Memory B cell (primary cell): Measurements from ENCODE around the gene CNP.
"Not testable (repeated sequence)": the region's sequence is repeated elsewhere in the genome, so short reads cannot be mapped to it uniquely, and the experiment has no call there.

Source experiments
- ATAC-seq: fragments of 150-1000 bp; cut with Tn5 transposase; 2 replicates; pipeline ENCODE4 v1.10.0; 2021; ENCODE audit warnings: low read depth, mild to moderate bottlenecking, moderate library complexity
- DNase-seq, 2 donors: peaks; one replicate each; pipeline ENCODE4 v3.0.0; 2022; ENCODE audit warnings: low spot score in 2 of 2
- H3K27ac Mint-ChIP-seq: one replicate; pipeline ENCODE4 v1.8.0; 2022; ENCODE audit warnings: mild to moderate bottlenecking, moderate library complexity, mixed read lengths
- H3K27me3 Mint-ChIP-seq: one replicate; pipeline ENCODE4 v1.8.0; 2022; ENCODE audit warnings: mixed read lengths
- H3K36me3 Mint-ChIP-seq: one replicate; pipeline ENCODE4 v1.8.0; 2022; ENCODE audit warnings: mild to moderate bottlenecking, mixed read lengths
- H3K4me1 Mint-ChIP-seq: one replicate; pipeline ENCODE4 v1.8.0; 2022; ENCODE audit warnings: mixed read lengths
- H3K4me3 Mint-ChIP-seq: one replicate; pipeline ENCODE4 v1.8.0; 2022; ENCODE audit warnings: mild to moderate bottlenecking, moderate library complexity, mixed read lengths
- H3K9me3 Mint-ChIP-seq: one replicate; pipeline ENCODE4 v1.8.0; 2022; ENCODE audit warnings: mixed read lengths

CNP gene

DNA sequence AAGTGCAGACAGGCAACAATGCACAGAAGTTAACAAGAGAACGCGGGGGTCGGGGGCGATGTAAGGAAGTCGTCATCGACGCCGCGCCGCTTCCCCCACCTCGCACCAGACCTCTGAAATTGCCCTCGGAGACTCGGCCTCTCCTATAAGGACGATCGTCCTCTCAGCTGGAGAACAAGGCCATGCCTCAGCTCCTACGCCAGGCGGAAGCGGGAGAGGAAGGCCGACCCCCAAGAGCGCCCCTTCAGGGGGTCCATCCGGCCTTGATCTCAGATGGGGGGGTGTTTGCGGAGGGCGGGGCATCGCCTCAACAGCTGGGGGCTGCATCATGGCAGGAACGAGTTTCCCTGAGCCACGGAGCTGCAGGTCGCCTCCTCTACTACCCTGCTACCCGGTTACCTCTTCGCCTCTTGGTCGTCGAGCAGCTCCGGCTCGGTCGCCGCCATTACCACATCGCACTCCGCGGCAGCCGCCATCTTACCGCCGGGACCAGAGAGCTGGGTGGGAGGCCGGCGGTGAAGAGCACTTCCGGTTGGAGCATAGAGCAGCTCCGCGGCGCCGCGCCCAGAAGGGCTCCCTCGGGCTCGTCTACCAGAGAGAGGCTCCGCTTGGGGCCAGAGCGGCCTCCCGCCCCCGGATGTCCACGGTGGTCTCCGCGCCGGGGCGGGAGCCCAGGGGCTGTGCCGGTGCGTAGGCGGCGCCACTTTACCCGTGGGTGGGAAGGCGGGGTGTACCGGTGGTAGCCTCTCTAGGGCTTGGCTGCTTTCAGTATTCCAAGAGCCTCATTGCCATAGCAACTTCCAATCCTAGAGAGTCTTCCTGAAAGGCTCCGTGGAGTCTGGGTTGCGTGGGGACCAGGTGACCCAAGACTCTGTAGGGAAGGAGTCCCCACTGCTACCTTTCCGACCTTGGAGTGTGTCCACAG, 50.6 kb downstream of the CNP start, which contains the start of gene DNAJC7:
DNAJC7 (minus strand) TSS at position 499 of the 925 bp plus-strand sequence; CDS start at position 476, 23 bp downstream.
- Mint-ChIP-seq H3K4me1 (peaks cover 49% of the 10 kb centered on the region), H3K36me3 (peaks cover 6% of the 10 kb centered on the region), H3K4me3 (peak within 1 kb of the TSS; percentile 93), H3K27me3 (no peaks in the 10 kb centered on the region), H3K9me3 (no peaks in the 10 kb centered on the region), H3K27ac (peak within 1 kb of the TSS; percentile 94)
- DNase-seq (peak; percentile 81 to 83), ATAC-seq (peak; percentile 87)

DNA sequence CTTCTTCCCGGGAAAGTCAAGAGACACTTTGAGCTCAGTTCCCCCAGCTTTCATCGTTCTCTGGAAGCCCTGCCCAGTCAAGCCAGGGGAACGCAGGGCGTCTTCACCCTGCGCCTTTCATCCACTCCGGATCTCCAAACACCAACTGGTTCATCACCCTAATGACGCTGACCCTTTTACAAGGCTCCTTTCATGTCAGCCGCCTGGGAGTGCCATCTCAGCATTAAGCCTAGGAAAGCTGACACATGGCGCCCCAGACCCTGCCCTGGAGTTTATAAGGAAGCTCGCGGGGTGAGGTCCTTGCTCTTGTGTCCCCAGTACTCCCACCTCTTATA, 51.2 kb downstream of the CNP start:
- H3K4me1 Mint-ChIP-seq = peaks cover 51% of the 10 kb centered on the region
- H3K27ac Mint-ChIP-seq = peak overlapping the region; percentile 94
- peak overlapping the region; percentile 93 for H3K4me3 Mint-ChIP-seq
- no peaks in the 10 kb centered on the region for H3K9me3 Mint-ChIP-seq
- ATAC-seq = no peak
- no peak for DNase-seq
- peaks cover 9% of the 10 kb centered on the region for H3K36me3 Mint-ChIP-seq
- no peaks in the 10 kb centered on the region for H3K27me3 Mint-ChIP-seq

DNA sequence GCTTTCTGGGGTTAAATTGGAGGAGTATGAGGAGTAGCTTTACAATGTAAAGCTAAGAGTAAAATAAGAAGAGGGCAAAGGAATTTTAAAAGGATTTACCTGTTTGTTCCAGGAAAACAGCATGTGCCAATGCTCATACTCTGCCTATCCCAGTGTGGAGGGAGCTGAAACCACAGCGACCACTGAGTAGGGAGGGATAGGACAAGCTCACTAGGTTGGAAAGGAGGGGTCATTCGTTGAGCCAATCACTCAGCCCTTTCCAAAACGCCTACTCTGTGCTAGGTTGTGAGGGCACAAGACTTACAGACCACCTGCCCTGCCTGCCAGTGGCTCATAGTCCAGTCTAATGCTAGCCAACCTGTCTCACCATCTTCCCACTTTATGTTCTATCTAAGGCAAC, 51.7 kb downstream of the CNP start:
- no peak for ATAC-seq
- Mint-ChIP-seq H3K9me3 (no peaks in the 10 kb centered on the region), H3K4me3 (peak overlapping the region; percentile 93), H3K27me3 (no peaks in the 10 kb centered on the region), H3K4me1 (peaks cover 47% of the 10 kb centered on the region), H3K27ac (peak overlapping the region; percentile 64), H3K36me3 (peaks cover 9% of the 10 kb centered on the region)
- DNase-seq = no peak

DNA sequence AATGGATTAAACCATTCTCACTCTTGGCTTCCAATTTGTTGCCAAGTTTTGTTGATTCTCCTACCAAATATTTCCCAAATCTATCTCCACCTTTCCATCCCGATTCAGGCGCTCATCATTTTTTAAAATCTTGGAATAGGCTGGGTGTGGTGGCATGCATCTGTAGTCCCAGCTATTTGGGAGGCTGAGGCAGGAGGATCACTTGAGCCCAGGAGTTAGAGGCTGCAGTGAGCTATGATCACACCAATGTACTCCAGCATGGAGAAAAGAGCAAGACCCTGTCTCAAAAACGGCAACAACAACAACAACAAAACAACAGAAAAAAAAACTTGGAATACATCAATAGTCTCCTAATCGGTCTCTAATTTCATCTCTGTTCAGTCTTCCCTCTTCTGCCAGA, 52.4 kb downstream of the CNP start:
- no peak for ATAC-seq
- Mint-ChIP-seq H3K27ac (peak overlapping the region; percentile 64), H3K27me3 (no peaks in the 10 kb centered on the region), H3K4me1 (peaks cover 44% of the 10 kb centered on the region), H3K36me3 (peaks cover 9% of the 10 kb centered on the region), H3K9me3 (no peaks in the 10 kb centered on the region), H3K4me3 (peak overlapping the region; percentile 47)
- no peak for DNase-seq

DNA sequence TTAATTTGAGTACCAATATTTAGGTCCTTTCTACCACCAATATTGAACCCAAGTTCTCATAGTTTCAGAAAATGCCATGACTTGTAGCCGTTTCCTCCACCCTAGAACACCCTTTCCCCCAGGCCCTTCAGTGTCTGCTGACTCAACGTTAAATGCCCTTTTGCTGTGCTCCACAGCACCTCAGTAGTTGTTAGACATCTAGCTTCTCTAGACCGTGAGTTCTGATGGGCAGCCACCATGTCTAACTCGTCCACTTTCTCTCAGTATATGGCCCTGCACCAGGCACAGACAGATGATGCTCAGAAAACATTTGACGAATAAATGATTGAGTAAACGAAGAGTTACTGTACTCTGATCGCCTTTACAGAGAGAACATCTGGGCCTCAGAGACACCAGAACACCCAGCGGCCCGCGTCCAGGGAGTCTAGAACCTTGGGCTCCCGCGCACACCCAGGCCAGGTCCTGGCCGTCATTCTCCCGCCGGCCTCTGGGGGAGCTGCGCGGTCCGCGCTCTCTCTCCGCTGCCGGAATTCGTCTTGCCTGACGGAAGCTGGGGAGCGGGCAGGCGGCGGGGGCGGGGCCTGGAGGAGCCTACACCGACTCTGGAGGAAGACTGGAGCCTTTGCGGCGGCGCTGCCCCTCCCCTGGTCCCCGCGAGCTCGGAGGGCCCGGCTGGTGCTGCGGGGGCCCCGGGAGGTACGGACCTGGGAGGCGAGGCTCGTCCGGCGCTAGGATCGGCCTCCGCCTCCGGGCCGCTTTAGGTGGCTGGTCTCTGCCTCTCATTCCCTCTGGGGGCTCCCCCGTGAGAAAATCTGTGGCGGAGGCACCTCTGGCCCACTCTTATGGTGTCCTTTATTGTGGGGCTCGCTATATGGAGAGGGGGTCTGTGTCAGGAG, 53.2 kb downstream of the CNP start, which contains the start of gene NKIRAS2:
NKIRAS2 (plus strand) TSS at position 582 of the 896 bp plus-strand sequence. CDS start 1,488 bp downstream, outside the sequence.
- ATAC-seq (peak; percentile 73), DNase-seq (peak; percentile 87 to 88)
- H3K27me3 Mint-ChIP-seq = no peaks in the 10 kb centered on the region
- no peaks in the 10 kb centered on the region for H3K9me3 Mint-ChIP-seq
- peak within 1 kb of the TSS; percentile 64 for H3K27ac Mint-ChIP-seq
- H3K36me3 Mint-ChIP-seq = peaks cover 10% of the 10 kb centered on the region
- peak within 1 kb of the TSS; percentile 89 for H3K4me3 Mint-ChIP-seq
- H3K4me1 Mint-ChIP-seq = peaks cover 45% of the 10 kb centered on the region

DNA sequence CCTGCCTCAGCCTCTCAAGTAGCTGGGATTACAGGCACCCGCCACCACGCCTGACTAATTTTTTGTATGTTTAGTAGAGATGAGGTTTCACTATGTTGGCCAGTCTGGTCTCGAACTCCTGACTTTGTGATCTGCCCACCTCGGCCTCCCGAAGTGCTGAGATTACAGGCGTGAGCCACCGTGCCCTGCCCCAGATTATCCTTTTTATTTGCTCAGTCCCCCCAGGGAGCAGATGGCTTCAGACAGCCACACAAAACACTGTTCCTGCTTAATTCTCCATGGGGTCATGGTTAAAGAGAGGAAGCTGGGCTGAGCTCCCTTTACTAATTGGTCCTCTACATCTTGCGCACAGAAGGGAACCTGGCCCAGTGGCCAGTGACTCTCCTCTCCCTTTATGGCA, 54.2 kb downstream of the CNP start:
- H3K27ac Mint-ChIP-seq = peak overlapping the region; percentile 53

DNA sequence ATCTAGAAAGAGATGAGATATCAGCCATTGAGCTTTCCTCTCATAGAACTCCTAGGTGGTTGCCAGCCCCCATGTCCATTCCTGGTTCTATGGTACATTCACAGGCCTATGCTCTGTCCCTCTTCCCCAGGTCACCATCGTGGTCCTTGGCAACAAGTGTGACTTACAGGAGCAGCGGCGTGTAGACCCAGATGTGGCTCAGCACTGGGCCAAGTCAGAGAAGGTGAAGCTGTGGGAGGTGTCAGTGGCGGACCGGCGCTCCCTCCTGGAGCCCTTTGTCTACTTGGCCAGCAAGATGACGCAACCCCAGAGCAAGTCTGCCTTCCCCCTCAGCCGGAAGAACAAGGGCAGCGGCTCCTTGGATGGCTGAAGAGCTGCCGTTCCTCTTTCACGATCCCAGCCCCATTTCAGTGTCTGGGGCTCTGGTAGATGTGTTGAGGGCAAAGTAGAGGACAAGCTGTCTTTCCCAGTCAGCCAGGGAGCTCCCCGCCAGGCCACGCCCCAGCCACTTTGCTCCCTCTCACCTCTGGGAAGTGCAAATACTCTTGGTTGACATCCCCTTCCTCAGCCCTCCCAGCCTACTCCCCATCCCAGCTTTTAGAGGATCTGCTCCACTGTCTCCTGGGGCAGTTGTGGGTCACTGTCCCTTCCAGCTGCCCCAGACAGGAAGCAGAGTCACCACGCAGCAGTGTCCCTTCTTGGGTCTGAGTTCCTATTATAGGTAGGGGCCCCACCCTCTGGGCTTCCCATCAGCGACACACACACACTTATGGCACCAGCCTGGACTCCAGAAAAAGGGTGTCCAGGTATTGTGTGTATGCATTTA, 57.1 kb downstream of the CNP start:
- H3K27ac Mint-ChIP-seq = no peak overlapping the region

More for the DNA sequence above, 54.2 kb downstream of the CNP start:
- not testable (repeated sequence) for H3K27me3 Mint-ChIP-seq, DNase-seq, H3K9me3 Mint-ChIP-seq, ATAC-seq
- peaks cover 45% of the 10 kb centered on the region for H3K4me1 Mint-ChIP-seq
- H3K36me3 Mint-ChIP-seq = peaks cover 12% of the 10 kb centered on the region
- peak overlapping the region; percentile 89 for H3K4me3 Mint-ChIP-seq

DNA sequence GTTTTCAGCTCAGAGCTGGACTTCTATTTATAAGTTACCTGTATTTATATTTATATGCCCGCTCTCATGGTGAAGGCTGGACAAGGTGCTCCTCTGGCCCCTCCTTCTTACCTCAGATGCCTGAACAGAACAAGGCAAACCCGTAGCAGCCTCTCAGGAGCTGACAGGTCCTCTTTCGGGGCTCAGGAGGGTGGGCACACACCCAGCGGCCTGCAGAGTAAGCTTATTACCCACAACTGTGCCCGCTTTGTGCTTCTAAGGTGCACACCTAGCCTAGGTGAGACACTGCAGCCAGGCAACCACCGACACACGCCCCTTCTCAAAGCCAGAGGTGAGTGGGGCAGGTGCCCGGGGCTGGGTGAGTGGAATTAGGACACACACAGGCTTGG, 58.6 kb downstream of the CNP start:
- H3K9me3 Mint-ChIP-seq = no peaks in the 10 kb centered on the region
- peak overlapping the region; percentile 45 for H3K27ac Mint-ChIP-seq
- no peak for DNase-seq
- H3K4me1 Mint-ChIP-seq = peaks cover 21% of the 10 kb centered on the region
- no peaks in the 10 kb centered on the region for H3K27me3 Mint-ChIP-seq
- no peak for ATAC-seq
- H3K4me3 Mint-ChIP-seq = no peak overlapping the region
- H3K36me3 Mint-ChIP-seq = peaks cover 12% of the 10 kb centered on the region

More for the DNA sequence above, 57.1 kb downstream of the CNP start:
- Mint-ChIP-seq H3K27me3 (no peaks in the 10 kb centered on the region), H3K36me3 (peaks cover 12% of the 10 kb centered on the region), H3K4me1 (peaks cover 27% of the 10 kb centered on the region), H3K9me3 (no peaks in the 10 kb centered on the region), H3K4me3 (no peak overlapping the region)
- ATAC-seq (no peak), DNase-seq (no peak)

DNA sequence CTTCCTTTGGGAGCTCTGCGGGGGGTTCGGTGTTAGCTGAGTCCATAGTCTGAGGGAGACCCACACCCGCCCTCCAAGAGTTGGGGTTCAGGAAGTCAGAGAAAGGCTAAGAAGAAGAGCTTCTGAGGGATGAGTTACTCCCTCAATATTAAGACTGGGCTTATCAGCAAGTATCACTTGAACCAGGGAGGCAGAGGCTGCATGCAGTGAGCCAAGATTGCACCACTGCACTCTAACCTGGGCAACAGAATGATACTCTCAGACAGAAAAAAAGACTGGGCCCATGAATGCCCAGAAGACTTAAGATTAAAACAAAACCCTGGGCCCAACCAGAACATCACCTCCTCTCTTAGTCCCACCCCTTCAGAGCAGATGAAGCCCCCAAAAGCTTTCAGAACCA, 59.3 kb downstream of the CNP start:
- Mint-ChIP-seq H3K4me3 (no peak overlapping the region), H3K4me1 (peaks cover 15% of the 10 kb centered on the region), H3K36me3 (peaks cover 12% of the 10 kb centered on the region), H3K27ac (no peak overlapping the region), H3K9me3 (no peaks in the 10 kb centered on the region), H3K27me3 (no peaks in the 10 kb centered on the region)
- DNase-seq = no peak
- no peak for ATAC-seq

DNA sequence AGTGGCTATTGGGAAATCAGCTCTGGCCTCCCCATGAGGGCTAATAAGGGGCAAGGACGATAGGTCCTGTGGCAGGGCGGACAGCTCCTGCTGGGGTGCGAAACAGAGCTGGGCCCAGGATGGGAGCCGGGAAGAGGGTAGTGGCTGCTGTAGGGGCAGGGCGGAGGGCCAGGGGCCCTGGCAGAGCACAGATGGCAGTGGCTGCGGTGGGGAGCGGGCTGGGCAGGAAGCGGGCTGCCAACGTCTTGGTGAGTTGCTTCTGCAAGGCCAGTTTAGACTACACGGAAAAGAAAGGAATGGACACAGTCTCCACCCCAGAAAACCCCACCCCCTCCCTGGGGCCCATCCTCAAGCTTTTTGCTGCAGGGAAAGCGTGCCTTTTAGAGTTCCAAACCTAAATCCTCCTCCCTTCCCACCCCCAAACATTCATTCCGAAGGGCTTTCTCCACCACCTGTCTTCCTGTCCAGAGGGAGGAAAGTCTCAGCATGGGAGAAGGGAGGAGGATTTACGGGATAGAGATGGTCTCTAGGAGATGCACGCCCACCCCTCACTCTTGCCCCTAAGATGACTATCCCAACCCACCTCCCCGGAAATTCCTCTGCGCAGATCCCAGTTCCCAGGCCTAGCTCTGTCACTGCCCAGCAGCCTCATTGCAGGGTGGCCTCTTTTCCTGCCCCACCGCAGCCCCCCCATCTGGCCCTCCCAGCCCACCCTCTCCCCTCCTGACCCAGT, 60.4 kb downstream of the CNP start:
- H3K27me3 Mint-ChIP-seq = no peaks in the 10 kb centered on the region
- peaks cover 9% of the 10 kb centered on the region for H3K4me1 Mint-ChIP-seq
- no peak overlapping the region for H3K4me3 Mint-ChIP-seq
- DNase-seq = no peak
- H3K9me3 Mint-ChIP-seq = no peaks in the 10 kb centered on the region
- H3K27ac Mint-ChIP-seq = no peak overlapping the region
- no peak for ATAC-seq
- peaks cover 8% of the 10 kb centered on the region for H3K36me3 Mint-ChIP-seq
